Mononuclear cell (primary cell): ENCODE results near the gene NELL1. TPM values are rescaled to one million over a fixed set of nuclear protein-coding genes. Genes with fewer than 3 reads are reported as not detected.

Source experiments
- H3K27me3 ChIP-seq: 2 replicates; pipeline ENCODE4 v1.6.0; 2011; ENCODE audit warnings: low read length, control low read depth; ENCODE audit not compliant: insufficient read depth
- H3K4me1 ChIP-seq: 2 replicates; pipeline ENCODE4 v1.5.1; 2011; ENCODE audit warnings: mild to moderate bottlenecking, low read length, control low read depth; ENCODE audit not compliant: insufficient read depth
- H3K4me3 ChIP-seq: 2 replicates; pipeline ENCODE4 v1.5.1; 2011; ENCODE audit warnings: mild to moderate bottlenecking, low read length, moderate library complexity
- H3K9me3 ChIP-seq: 2 replicates; pipeline ENCODE4 v1.5.1; 2011; ENCODE audit warnings: low read depth, mild to moderate bottlenecking, control low read depth, low read length
- total RNA-seq: library from RNA; depleted of rRNA; stranded (reverse); fragments of >200 nt; gene quantifications from one replicate; pipeline ENCODE4 v1.2.3, GENCODE V29; 2012

The NELL1 gene
- total RNA-seq, 1 donor = not detected

- Histone ChIP-seq H3K4me3 (no peak overlapping the region), H3K4me1 (no peaks in the 10 kb centered on the region), H3K27me3 (no peaks in the 10 kb centered on the region), H3K9me3 (no peaks in the 10 kb centered on the region)
Measured at GRCh38 chr11:20707876-20708275, 38.5 kb downstream of the NELL1 start.

GRCh38 chr11:20712912-20713311 is 43.5 kb downstream of the NELL1 start:
- Histone ChIP-seq H3K4me3 (no peak overlapping the region), H3K27me3 (no peaks in the 10 kb centered on the region), H3K9me3 (no peaks in the 10 kb centered on the region), H3K4me1 (no peaks in the 10 kb centered on the region)

- Histone ChIP-seq H3K4me1 (no peaks in the 10 kb centered on the region), H3K4me3 (no peak overlapping the region), H3K9me3 (no peaks in the 10 kb centered on the region), H3K27me3 (no peaks in the 10 kb centered on the region)
Measured at GRCh38 chr11:20715464-20715863, 46.1 kb downstream of the NELL1 start.

GRCh38 chr11:20715931-20716330 is 46.5 kb downstream of the NELL1 start:
- no peak overlapping the region for H3K4me3 ChIP-seq
- H3K9me3 ChIP-seq = no peaks in the 10 kb centered on the region
- H3K27me3 ChIP-seq = no peaks in the 10 kb centered on the region
- H3K4me1 ChIP-seq = no peaks in the 10 kb centered on the region

- Histone ChIP-seq H3K4me3 (no peak overlapping the region), H3K4me1 (no peaks in the 10 kb centered on the region), H3K9me3 (no peaks in the 10 kb centered on the region), H3K27me3 (no peaks in the 10 kb centered on the region)
Measured at GRCh38 chr11:20719821-20720220, 50.4 kb downstream of the NELL1 start.

- H3K4me3 ChIP-seq = no peak overlapping the region
- H3K4me1 ChIP-seq = no peaks in the 10 kb centered on the region
- H3K27me3 ChIP-seq = no peaks in the 10 kb centered on the region
- no peaks in the 10 kb centered on the region for H3K9me3 ChIP-seq
Measured at GRCh38 chr11:20723366-20723765, 54.0 kb downstream of the NELL1 start.

- Histone ChIP-seq H3K27me3 (no peaks in the 10 kb centered on the region), H3K4me1 (no peaks in the 10 kb centered on the region), H3K4me3 (no peak overlapping the region), H3K9me3 (no peaks in the 10 kb centered on the region)
Measured at GRCh38 chr11:20729597-20730105, 60.3 kb downstream of the NELL1 start.

- H3K27me3 ChIP-seq = no peaks in the 10 kb centered on the region
- no peaks in the 10 kb centered on the region for H3K4me1 ChIP-seq
- no peak overlapping the region for H3K4me3 ChIP-seq
- H3K9me3 ChIP-seq = no peaks in the 10 kb centered on the region
Measured at GRCh38 chr11:20731676-20732215, 62.4 kb downstream of the NELL1 start.

- no peaks in the 10 kb centered on the region for H3K27me3 ChIP-seq
- H3K4me3 ChIP-seq = no peak overlapping the region
- H3K4me1 ChIP-seq = no peaks in the 10 kb centered on the region
- no peaks in the 10 kb centered on the region for H3K9me3 ChIP-seq
Measured at GRCh38 chr11:20739107-20739506, 69.7 kb downstream of the NELL1 start.

GRCh38 chr11:20739577-20739976 is 70.2 kb downstream of the NELL1 start:
- Histone ChIP-seq H3K4me1 (no peaks in the 10 kb centered on the region), H3K9me3 (no peaks in the 10 kb centered on the region), H3K4me3 (no peak overlapping the region), H3K27me3 (no peaks in the 10 kb centered on the region)

GRCh38 chr11:20754933-20755332 is 85.5 kb downstream of the NELL1 start:
- Histone ChIP-seq H3K4me1 (no peaks in the 10 kb centered on the region), H3K27me3 (no peaks in the 10 kb centered on the region), H3K9me3 (no peaks in the 10 kb centered on the region), H3K4me3 (no peak overlapping the region)

GRCh38 chr11:20759541-20759940 is 90.2 kb downstream of the NELL1 start:
- H3K4me1 ChIP-seq = no peaks in the 10 kb centered on the region
- no peak overlapping the region for H3K4me3 ChIP-seq
- no peaks in the 10 kb centered on the region for H3K9me3 ChIP-seq
- no peaks in the 10 kb centered on the region for H3K27me3 ChIP-seq

- Histone ChIP-seq H3K4me1 (no peaks in the 10 kb centered on the region), H3K4me3 (no peak overlapping the region), H3K9me3 (no peaks in the 10 kb centered on the region), H3K27me3 (no peaks in the 10 kb centered on the region)
Measured at GRCh38 chr11:20760811-20761210, 91.4 kb downstream of the NELL1 start.

- Histone ChIP-seq H3K27me3 (no peaks in the 10 kb centered on the region), H3K9me3 (no peaks in the 10 kb centered on the region), H3K4me1 (no peaks in the 10 kb centered on the region), H3K4me3 (no peak overlapping the region)
Measured at GRCh38 chr11:20762116-20762844, 92.9 kb downstream of the NELL1 start.

GRCh38 chr11:20762980-20763379 is 93.6 kb downstream of the NELL1 start:
- Histone ChIP-seq H3K9me3 (no peaks in the 10 kb centered on the region), H3K4me3 (no peak overlapping the region), H3K4me1 (no peaks in the 10 kb centered on the region), H3K27me3 (no peaks in the 10 kb centered on the region)

- Histone ChIP-seq H3K27me3 (no peaks in the 10 kb centered on the region), H3K9me3 (no peaks in the 10 kb centered on the region), H3K4me1 (no peaks in the 10 kb centered on the region), H3K4me3 (no peak overlapping the region)
Measured at GRCh38 chr11:20770414-20770946, 101.1 kb downstream of the NELL1 start.
